ENCODE data around the gene PNPLA7. TPM values are rescaled to one million over a fixed set of nuclear protein-coding genes. Genes with fewer than 3 reads are reported as not detected.
"Not testable (repeated sequence)": the region's sequence is repeated elsewhere in the genome, so short reads cannot be mapped to it uniquely, and the experiment has no call there.

Gene PNPLA7
- total RNA-seq, 2 experiments from 2014 or later: 2.6 to 3.4 TPM

GRCh38 chr9:137522746-137523455 lies 27.3 kb downstream of the PNPLA7 start:
- POLR2A ChIA-PET: no interaction called here
- CTCF ChIA-PET: interaction anchor here (1.5 kb wide), 1 partner anchor 12 kb away, joined by 4 read pairs; no protein-coding TSS in a partner anchor

GRCh38 chr9:137521405-137521985 lies 28.7 kb downstream of the PNPLA7 start:
- CTCF ChIA-PET: no interaction called here
- POLR2A ChIA-PET: no interaction called here

- CTCF ChIA-PET: interaction anchor here (1.2 kb wide), 1 partner anchor 76 kb away, joined by 3 read pairs; no protein-coding TSS in a partner anchor
Measured at GRCh38 chr9:137520614-137521404, 29.4 kb downstream of the PNPLA7 start.

DNA sequence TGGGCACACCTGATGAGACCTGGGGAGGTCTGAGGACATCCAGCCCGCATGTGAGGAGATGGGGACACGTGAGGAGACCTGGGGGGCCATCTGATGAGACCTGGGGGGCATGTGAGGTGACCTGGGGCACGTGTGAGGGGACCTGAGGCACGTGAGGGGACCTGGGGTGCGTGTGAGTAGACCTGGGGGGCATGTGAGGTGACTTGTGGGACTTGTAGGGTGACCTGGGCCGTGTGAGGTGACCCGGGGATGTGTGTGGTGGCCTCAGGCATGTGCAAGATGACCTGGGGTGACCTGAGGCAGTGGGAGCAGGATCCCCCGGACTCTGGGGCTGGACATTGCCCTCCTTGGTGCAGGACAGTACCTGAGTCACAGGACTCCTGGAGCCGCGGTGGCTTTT lies 30.6 kb downstream of the PNPLA7 start:
- ChIA-PET CTCF (no interaction called here), POLR2A (no interaction called here)

More at GRCh38 chr9:137520614-137521404, 29.4 kb downstream of the PNPLA7 start:
- POLR2A ChIA-PET: no interaction called here

- CTCF ChIA-PET, POLR2A ChIA-PET: not testable (repeated sequence)
Measured at GRCh38 chr9:137518661-137519459, 31.3 kb downstream of the PNPLA7 start.

- ChIA-PET POLR2A (no interaction called here), CTCF (interaction anchor here (0.6 kb wide), 1 partner anchor 1027 kb away, joined by 4 read pairs; no protein-coding TSS in a partner anchor)
Measured at GRCh38 chr9:137516144-137516917, 33.9 kb downstream of the PNPLA7 start.

- POLR2A ChIA-PET: no interaction called here
- CTCF ChIA-PET: no interaction called here
Measured at GRCh38 chr9:137515338-137515724, 34.9 kb downstream of the PNPLA7 start.

- POLR2A ChIA-PET: no interaction called here
- CTCF ChIA-PET: no interaction called here
Measured at GRCh38 chr9:137514691-137515337, 35.4 kb downstream of the PNPLA7 start.

DNA sequence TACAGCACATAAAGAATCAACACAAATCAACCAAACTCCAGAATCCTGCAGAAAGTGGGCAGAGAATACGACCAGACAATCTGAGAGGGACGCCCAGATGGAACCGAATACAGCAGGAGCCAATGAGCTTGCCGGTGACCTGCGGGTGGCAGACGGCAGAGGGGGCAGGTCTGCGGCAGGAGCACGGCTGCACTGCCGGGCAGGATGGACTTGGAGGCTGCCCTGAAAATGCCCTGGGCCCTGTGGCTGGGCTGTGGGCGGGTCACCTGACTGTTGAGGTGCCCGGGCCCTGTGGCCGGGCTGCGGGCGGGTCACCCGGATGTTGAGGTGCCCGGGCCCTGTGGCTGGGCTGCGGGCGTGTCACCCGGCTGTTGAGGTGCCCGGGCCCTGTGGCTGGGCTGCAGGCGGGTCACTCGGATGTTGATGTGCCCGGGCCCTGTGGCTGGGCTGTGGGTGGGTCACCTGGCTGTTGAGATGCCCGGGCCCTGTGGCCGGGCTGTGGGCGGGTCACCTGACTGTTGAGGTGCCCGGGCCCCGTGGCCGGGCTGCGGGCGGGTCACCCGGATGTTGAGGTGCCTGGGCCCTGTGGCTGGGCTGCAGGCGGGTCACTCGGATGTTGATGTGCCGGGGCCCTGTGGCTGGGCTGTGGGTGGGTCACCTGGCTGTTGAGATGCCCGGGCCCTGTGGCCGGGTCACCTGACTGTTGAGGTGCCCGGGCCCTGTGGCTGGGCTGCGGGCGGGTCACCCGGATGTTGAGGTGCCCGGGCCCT lies 36.2 kb downstream of the PNPLA7 start:
- CTCF ChIA-PET, POLR2A ChIA-PET: not testable (repeated sequence)

GRCh38 chr9:137513136-137513535 lies 37.1 kb downstream of the PNPLA7 start:
- POLR2A ChIA-PET, CTCF ChIA-PET: not testable (repeated sequence)

- ChIA-PET CTCF (no interaction called here), POLR2A (no interaction called here)
Measured at GRCh38 chr9:137511758-137512463, 38.3 kb downstream of the PNPLA7 start.

DNA sequence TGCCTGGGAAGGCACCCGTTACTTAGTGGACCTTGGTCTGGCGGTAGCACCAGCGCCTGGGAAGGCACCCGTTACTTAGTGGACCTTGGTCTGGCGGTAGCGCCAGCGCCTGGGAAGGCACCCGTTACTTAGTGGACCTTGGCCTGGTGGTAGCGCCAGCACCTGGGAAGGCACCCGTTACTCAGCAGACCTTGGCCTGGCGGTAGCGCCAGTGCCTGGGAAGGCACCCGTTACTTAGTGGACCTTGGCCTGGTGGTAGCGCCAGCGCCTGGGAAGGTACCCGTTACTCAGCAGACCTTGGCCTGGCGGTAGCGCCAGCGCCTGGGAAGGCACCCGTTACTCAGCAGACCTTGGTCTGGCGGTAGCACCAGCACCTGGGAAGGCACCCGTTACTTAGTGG lies 39.1 kb downstream of the PNPLA7 start:
- CTCF ChIA-PET, POLR2A ChIA-PET: not testable (repeated sequence)

GRCh38 chr9:137509198-137509597 lies 41.0 kb downstream of the PNPLA7 start:
- ChIA-PET CTCF (interaction anchor here (1.6 kb wide), 1 partner anchor 28 kb away, joined by 5 read pairs; no protein-coding TSS in a partner anchor), POLR2A (no interaction called here)

DNA sequence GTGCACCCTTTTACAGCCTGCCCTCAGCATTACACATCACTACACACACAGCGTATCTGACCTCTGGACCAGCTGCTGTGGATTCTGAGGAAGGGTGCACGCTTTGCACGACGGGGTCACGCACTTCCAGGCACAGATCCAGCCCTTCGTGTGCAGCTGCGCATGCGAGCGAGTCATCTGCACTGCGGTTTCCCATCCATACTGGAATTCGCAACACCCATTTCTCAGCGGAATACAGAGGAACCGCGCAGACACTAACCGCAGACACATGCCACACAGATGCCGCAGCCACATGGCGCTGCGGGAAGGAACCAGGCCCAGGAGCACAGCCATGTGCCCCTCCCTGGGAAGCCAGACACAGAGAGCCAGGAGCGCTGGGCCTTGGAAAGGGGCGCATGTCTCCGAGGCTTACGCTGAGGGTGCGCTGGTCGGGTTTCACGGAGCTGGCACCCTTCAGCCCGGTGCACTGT lies 43.5 kb downstream of the PNPLA7 start:
- POLR2A ChIA-PET: no interaction called here
- CTCF ChIA-PET: no interaction called here

GRCh38 chr9:137506274-137506673 lies 43.9 kb downstream of the PNPLA7 start:
- ChIA-PET POLR2A (no interaction called here), CTCF (no interaction called here)

DNA sequence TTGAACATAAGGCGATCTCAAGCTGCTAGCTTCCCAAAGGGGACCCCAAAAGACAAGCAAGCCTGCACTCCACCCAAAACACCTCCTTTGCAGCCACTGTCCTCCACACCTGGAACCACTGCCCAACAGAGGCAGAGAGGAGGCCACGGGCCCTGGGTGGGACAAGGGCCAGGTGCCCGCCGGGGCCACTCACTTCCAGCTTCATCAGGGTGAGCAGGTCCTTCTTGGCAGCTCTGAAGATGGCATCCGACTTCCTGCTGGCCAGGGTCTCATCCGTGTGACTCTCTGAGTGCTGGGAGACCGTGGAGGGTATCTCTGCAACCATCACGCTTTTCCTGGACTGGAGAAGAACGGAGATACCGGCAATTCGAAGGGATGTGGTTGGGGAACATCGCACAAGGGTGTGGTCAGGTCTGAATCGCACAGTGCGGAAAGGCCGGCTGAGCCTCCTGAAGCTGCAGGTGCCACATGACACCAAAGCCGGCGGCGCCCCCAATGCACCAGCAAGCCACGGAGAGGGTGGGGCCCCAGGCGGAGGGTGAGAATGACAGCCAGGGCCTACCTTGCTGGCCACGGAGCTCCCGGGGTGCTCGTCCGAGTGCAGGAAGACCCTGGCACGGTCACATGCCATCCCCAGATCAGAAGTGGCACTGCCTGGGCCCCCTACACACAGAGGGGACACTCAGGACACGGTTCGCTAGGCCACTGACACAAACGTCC lies 44.6 kb downstream of the PNPLA7 start:
- CTCF ChIA-PET: interaction anchor here (0.6 to 0.7 kb wide), 2 partner anchors 373 to 840 kb away, joined by 3 read pairs; no protein-coding TSS in a partner anchor
- POLR2A ChIA-PET: no interaction called here

- POLR2A ChIA-PET: no interaction called here
- CTCF ChIA-PET: interaction anchor here (0.6 kb wide), 1 partner anchor 47 kb away, joined by 3 read pairs; the partner anchor contains the start of gene MRPL41
Measured at GRCh38 chr9:137504432-137504777, 45.8 kb downstream of the PNPLA7 start.
